H9 (cell line): Measurements from ENCODE around the gene TMEM63C. TPM values are rescaled to one million over a fixed set of nuclear protein-coding genes. Genes with fewer than 3 reads are reported as not detected.

Experiments used
- DNase-seq: peaks from one replicate; pipeline ENCODE4 v3.0.0-alpha.2; 2017
- H2AFZ ChIP-seq: one replicate; pipeline ENCODE4 v1.6.1; 2013; ENCODE audit warnings: mild to moderate bottlenecking, low read length, control low read depth, moderate library complexity
- H2AK5ac ChIP-seq: 2 replicates; pipeline ENCODE4 v1.6.1; 2013; ENCODE audit warnings: low read length, control low read depth, mixed read lengths; ENCODE audit not compliant: insufficient read length
- H2BK120ac ChIP-seq: one replicate; pipeline ENCODE4 v1.6.1; 2013; ENCODE audit warnings: low read depth, mild to moderate bottlenecking, low read length, control low read depth, inconsistent platforms; ENCODE audit not compliant: poor library complexity, severe bottlenecking
- H2BK12ac ChIP-seq: 2 replicates; pipeline ENCODE4 v1.6.1; 2013; ENCODE audit warnings: low read length, control low read depth, mixed read lengths, low read depth; ENCODE audit not compliant: insufficient read length
- H2BK15ac ChIP-seq: 2 replicates; pipeline ENCODE4 v1.6.1; 2013; ENCODE audit warnings: low read depth, low read length, control low read depth
- H2BK20ac ChIP-seq: one replicate; pipeline ENCODE4 v1.6.1; 2013; ENCODE audit warnings: low read depth, mild to moderate bottlenecking, low read length, control low read depth, inconsistent platforms; ENCODE audit not compliant: poor library complexity, severe bottlenecking
- H2BK5ac ChIP-seq: 2 replicates; pipeline ENCODE4 v1.6.1; 2013; ENCODE audit warnings: low read length, control low read depth, mixed read lengths; ENCODE audit not compliant: insufficient read length
- H3K14ac ChIP-seq: 2 replicates; pipeline ENCODE4 v1.6.1; 2013; ENCODE audit warnings: low read length, control low read depth; ENCODE audit not compliant: insufficient read depth
- H3K18ac ChIP-seq: 2 replicates; pipeline ENCODE4 v1.6.1; 2013; ENCODE audit warnings: low read depth, mild to moderate bottlenecking, mixed read lengths, low read length, control low read depth; ENCODE audit not compliant: insufficient read length
- H3K23ac ChIP-seq: 2 replicates; pipeline ENCODE4 v1.6.1; 2013; ENCODE audit warnings: low read length, control low read depth, mixed read lengths, low read depth; ENCODE audit not compliant: insufficient read length
- H3K23me2 ChIP-seq: 2 replicates; pipeline ENCODE4 v1.6.1; 2013; ENCODE audit warnings: low read depth, mild to moderate bottlenecking, mixed read lengths, low read length, control low read depth; ENCODE audit not compliant: insufficient read length, poor library complexity, severe bottlenecking
- H3K27ac ChIP-seq: 2 replicates; pipeline ENCODE4 v1.5.1; 2013; ENCODE audit warnings: low read length, control low read depth, mixed read lengths, low read depth; ENCODE audit not compliant: insufficient read length
- H3K27me3 ChIP-seq: 2 replicates; pipeline ENCODE4 v1.6.1; 2013; ENCODE audit warnings: low read length, control low read depth, inconsistent platforms; ENCODE audit not compliant: insufficient read depth
- H3K4ac ChIP-seq: 2 replicates; pipeline ENCODE4 v1.6.1; 2013; ENCODE audit warnings: low read depth, mild to moderate bottlenecking, control low read depth, inconsistent platforms, low read length, moderate library complexity
- H3K4me1 ChIP-seq: 2 replicates; pipeline ENCODE4 v1.6.1; 2013; ENCODE audit warnings: low read length, control low read depth, inconsistent platforms; ENCODE audit not compliant: insufficient read depth
- H3K4me2 ChIP-seq: 2 replicates; pipeline ENCODE4 v1.6.1; 2013; ENCODE audit warnings: low read length, control low read depth, mixed read lengths; ENCODE audit not compliant: insufficient read length, insufficient read depth
- H3K56ac ChIP-seq: 2 replicates; pipeline ENCODE4 v1.6.1; 2013; ENCODE audit warnings: low read depth, mild to moderate bottlenecking, mixed read lengths, low read length, control low read depth; ENCODE audit not compliant: insufficient read length
- H3K79me1 ChIP-seq: 2 replicates; pipeline ENCODE4 v1.6.1; 2013; ENCODE audit warnings: low read depth, mild to moderate bottlenecking, moderate library complexity, low read length, control low read depth, inconsistent platforms; ENCODE audit not compliant: insufficient read depth, poor library complexity, severe bottlenecking
- H3K79me2 ChIP-seq: 2 replicates; pipeline ENCODE4 v1.6.1; 2013; ENCODE audit warnings: low read length, control low read depth, inconsistent platforms; ENCODE audit not compliant: insufficient read depth
- H3K9ac ChIP-seq: 2 replicates; pipeline ENCODE4 v1.6.1; 2013; ENCODE audit warnings: low read length, control low read depth, mixed read lengths; ENCODE audit not compliant: insufficient read length; ENCODE audit errors: extremely low read depth
- H3K9me3 ChIP-seq: one replicate; pipeline ENCODE4 v1.6.1; 2013; ENCODE audit warnings: low read depth, low read length, inconsistent platforms; ENCODE audit not compliant: control insufficient read depth
- H3T11ph ChIP-seq: one replicate; pipeline ENCODE4 v1.6.1; 2013; ENCODE audit warnings: mild to moderate bottlenecking, low read length, control low read depth, inconsistent platforms
- H4K20me1 ChIP-seq: one replicate; pipeline ENCODE4 v1.6.1; 2013; ENCODE audit not compliant: control insufficient read depth, insufficient read length, insufficient read depth
- H4K5ac ChIP-seq: 2 replicates; pipeline ENCODE4 v1.6.1; 2013; ENCODE audit warnings: low read depth, mild to moderate bottlenecking, mixed read lengths, low read length, control low read depth; ENCODE audit not compliant: insufficient read length
- H4K8ac ChIP-seq: replicated peaks from 2 replicates; pipeline ENCODE4 v1.6.1; 2013; ENCODE audit warnings: low read length, control low read depth, mixed read lengths, low read depth; ENCODE audit not compliant: insufficient read length
- H4K91ac ChIP-seq: 2 replicates; pipeline ENCODE4 v1.6.1; 2013; ENCODE audit warnings: low read depth, mild to moderate bottlenecking, moderate library complexity, mixed read lengths, low read length, control low read depth; ENCODE audit not compliant: insufficient read length
- H3K27ac Mint-ChIP-seq, 3 experiments: 2 replicates in 2 of 3; 3 replicates in 1 of 3; pipeline ENCODE4 v1.8.0; 2020 to 2021; ENCODE audit warnings: mixed read lengths in 3 of 3, mild to moderate bottlenecking in 1 of 3, moderate library complexity in 1 of 3
- H3K27me3 Mint-ChIP-seq: 2 replicates; pipeline ENCODE4 v1.8.0; 2021; ENCODE audit warnings: low read depth, mild to moderate bottlenecking, moderate library complexity, mixed read lengths
- H3K36me3 Mint-ChIP-seq, 3 experiments: 2 replicates in 2 of 3; 3 replicates in 1 of 3; pipeline ENCODE4 v1.8.0; 2020 to 2021; ENCODE audit warnings: low read depth in 3 of 3, mixed read lengths in 3 of 3; ENCODE audit not compliant: insufficient read depth in 1 of 3
- H3K4me1 Mint-ChIP-seq, 2 experiments: 2 replicates each; pipeline ENCODE4 v1.8.0; 2020; ENCODE audit warnings: mixed read lengths in 2 of 2
- H3K4me3 Mint-ChIP-seq, 2 experiments: 2 replicates in 1 of 2; 3 replicates in 1 of 2; pipeline ENCODE4 v1.8.0; 2020 to 2021; ENCODE audit warnings: mild to moderate bottlenecking in 2 of 2, mixed read lengths in 2 of 2, moderate library complexity in 1 of 2
- H3K9me3 Mint-ChIP-seq, 2 experiments: 2 replicates in 1 of 2; 3 replicates in 1 of 2; pipeline ENCODE4 v1.8.0; 2020; ENCODE audit warnings: mild to moderate bottlenecking in 2 of 2, mixed read lengths in 2 of 2, moderate library complexity in 1 of 2
- WGBS: extraction: QIAGEN DNeasy Blood & Tissue Kit; methylation state at CpG from one replicate; pipeline ENCODE4 v1.1.7; 2013; ENCODE audit warnings: missing lambda C conversion rate, low lambda C conversion rate, mixed read lengths; ENCODE audit not compliant: insufficient read length; ENCODE audit errors: extremely low coverage; 5-methylcytosine and 5-hydroxymethylcytosine counted together
- total RNA-seq: library from RNA; stranded (reverse); gene quantifications from 2 replicates; pipeline ENCODE4 v1.2.1, GENCODE V29; 2021
- TF ChIP-seq, protein P1 (sequence below): fragments of 200-600 bp; sonication (generic); conservative IDR thresholded peaks from 3 replicates; pipeline ENCODE4 v1.8.0; 2021; ENCODE audit warnings: antibody characterized with exemption, mild to moderate bottlenecking

The TMEM63C gene
- total RNA-seq, 1 experiment from 2014 or later: 2.2 TPM

DNA sequence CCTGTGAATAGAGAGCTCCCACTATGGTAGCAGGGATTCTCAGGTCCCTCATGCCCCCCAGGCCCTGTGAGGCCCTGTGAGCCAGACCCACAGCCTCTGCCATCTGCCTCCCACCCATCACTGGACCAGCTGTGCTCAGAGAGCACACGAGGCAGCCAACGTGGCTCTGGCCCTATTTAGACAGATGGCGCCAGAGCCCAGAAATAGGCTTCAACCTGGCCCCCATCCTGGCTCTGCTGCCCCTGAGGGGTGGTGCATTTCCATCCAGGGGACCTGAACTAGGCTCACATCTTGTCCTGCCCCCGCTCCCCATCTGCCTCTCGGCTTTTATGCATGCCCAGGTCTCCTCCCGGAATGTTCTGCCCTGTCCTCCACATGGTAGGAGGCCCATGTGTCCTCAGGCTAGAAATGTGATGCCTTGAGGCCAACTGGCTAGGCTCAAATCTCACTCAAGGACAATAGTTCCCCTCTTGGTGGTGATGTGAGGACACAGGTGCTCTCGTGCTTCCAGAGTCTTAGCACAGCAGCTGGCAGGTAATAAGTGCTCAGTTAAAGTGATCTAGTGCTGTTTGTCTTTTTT lies 18.9 kb downstream of the TMEM63C start:
- Histone ChIP-seq H3K79me1 (no peaks in the 10 kb centered on the region), H2BK120ac (no peak overlapping the region), H3K79me2 (no peaks in the 10 kb centered on the region), H3K27me3 (no peaks in the 10 kb centered on the region), H3K23ac (no peak overlapping the region), H3K4ac (no peak overlapping the region), H2AK5ac (no peak overlapping the region), H3K27ac (no peak overlapping the region), H3K9ac (no peak overlapping the region), H2BK20ac (no peak overlapping the region), H3K4me1 (peaks cover 5% of the 10 kb centered on the region; the same call in 1 of the 2 replicates), H4K20me1 (no peaks in the 10 kb centered on the region), H3K9me3 (no peaks in the 10 kb centered on the region), H3T11ph (no peak overlapping the region), H3K23me2 (no peaks in the 10 kb centered on the region), H3K14ac (no peak overlapping the region), H4K5ac (no peak overlapping the region), H4K91ac (no peak overlapping the region), H4K8ac (no peak overlapping the region), H2BK15ac (no peak overlapping the region), H3K4me2 (no peak overlapping the region), H2BK5ac (no peak overlapping the region), H2BK12ac (no peak overlapping the region), H3K56ac (no peak overlapping the region), H3K18ac (no peak overlapping the region), H2AFZ (no peak overlapping the region)
- Mint-ChIP-seq H3K9me3 (no peaks in the 10 kb centered on the region; a peak in 1 of 5 replicates), H3K27ac (no peak overlapping the region), H3K27me3 (peaks cover 3% of the 10 kb centered on the region), H3K4me3 (no peak overlapping the region), H3K36me3 (no peaks in the 10 kb centered on the region), H3K4me1 (peaks cover 19 to 23% of the 10 kb centered on the region in 2 experiments)
- DNase-seq: no peak
- no CpG with 5 or more reads among the region's 7 CpGs for WGBS
- TF ChIP-seq, protein P1, sequence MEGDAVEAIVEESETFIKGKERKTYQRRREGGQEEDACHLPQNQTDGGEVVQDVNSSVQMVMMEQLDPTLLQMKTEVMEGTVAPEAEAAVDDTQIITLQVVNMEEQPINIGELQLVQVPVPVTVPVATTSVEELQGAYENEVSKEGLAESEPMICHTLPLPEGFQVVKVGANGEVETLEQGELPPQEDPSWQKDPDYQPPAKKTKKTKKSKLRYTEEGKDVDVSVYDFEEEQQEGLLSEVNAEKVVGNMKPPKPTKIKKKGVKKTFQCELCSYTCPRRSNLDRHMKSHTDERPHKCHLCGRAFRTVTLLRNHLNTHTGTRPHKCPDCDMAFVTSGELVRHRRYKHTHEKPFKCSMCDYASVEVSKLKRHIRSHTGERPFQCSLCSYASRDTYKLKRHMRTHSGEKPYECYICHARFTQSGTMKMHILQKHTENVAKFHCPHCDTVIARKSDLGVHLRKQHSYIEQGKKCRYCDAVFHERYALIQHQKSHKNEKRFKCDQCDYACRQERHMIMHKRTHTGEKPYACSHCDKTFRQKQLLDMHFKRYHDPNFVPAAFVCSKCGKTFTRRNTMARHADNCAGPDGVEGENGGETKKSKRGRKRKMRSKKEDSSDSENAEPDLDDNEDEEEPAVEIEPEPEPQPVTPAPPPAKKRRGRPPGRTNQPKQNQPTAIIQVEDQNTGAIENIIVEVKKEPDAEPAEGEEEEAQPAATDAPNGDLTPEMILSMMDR: no peak
